ENCODE measurements around the gene CLSTN2. TPM values are rescaled to one million over a fixed set of nuclear protein-coding genes. Genes with fewer than 3 reads are reported as not detected.

The CLSTN2 gene
- total RNA-seq, 2 donors from 2014 or later = 22.2 to 28.0 TPM

DNA sequence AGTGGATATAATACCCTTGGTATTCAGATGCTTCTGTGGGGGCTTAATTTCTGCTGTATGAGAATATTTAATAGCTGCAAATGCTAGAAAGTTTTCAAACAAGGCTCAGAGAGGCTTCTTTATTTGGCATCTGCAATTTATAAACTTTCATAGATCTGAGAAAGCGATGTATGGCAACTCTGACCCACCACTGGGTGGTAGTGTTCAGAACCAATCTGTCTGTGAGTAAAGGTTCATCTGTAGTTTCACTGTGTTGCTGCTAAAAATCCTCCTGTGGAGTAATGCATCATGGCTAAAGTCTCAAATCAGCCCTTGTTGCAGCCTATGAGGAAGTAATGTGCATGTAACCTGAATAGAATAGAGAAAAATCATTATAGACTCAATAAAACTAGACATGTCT, 47.4 kb downstream of the CLSTN2 start:
- DNase-seq (ENCODE audit: low spot score) = no peak
- intact Hi-C loops (cut with DNase I) = no loop called here

DNA sequence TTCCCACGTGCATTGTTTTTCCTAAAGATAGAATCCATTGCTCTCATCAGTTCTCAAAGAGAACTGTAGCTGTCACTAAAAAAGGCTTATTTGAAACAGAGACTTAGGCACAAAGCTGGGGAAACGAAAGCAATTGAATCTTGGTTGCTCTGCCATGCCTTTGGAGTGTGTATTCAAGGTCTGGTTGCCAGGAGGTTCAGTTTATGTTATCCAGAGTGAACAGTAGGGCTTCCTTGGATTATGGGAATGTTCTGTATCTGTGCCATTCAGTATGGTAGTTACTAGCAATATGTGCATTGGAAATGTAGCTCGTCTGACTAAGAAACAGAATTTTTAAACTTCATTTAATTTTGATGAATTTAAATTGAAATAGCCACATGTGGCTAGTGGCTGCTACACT, 50.6 kb downstream of the CLSTN2 start:
- intact Hi-C loops (cut with DNase I) = no loop called here
- DNase-seq (ENCODE audit: low spot score) = no peak

DNA sequence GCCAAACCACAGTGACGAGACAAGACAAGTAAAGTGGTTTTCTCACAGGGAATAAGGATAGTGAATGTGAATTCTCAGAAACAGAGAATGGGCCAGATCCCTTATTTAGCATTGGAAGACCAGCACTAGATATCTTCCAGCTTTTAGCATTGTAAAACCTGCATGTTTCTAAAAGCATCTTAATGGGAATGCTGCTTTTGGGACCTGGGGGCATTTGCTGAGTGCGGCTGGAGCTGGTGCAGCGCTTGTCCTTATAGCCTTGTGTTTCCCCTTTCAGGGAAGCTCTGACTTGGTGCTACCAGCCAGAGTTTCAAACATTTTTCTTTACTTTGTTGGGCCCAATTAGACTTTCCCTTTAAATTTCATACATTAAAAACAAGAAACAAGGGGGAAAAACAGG, 52.9 kb downstream of the CLSTN2 start:
- DNase-seq (ENCODE audit: low spot score) = no peak
- intact Hi-C loops (cut with DNase I) = loop anchor here in 1 of 2 donors (1.0 kb wide), 1 partner anchor 22 kb away; no protein-coding TSS in a partner anchor

- DNase-seq (ENCODE audit: low spot score) = no peak
- intact Hi-C loops (cut with DNase I) = no loop called here
These were observed 53.6 kb downstream of the CLSTN2 start for GRCh38 chr3:139988472-139989156.

DNA sequence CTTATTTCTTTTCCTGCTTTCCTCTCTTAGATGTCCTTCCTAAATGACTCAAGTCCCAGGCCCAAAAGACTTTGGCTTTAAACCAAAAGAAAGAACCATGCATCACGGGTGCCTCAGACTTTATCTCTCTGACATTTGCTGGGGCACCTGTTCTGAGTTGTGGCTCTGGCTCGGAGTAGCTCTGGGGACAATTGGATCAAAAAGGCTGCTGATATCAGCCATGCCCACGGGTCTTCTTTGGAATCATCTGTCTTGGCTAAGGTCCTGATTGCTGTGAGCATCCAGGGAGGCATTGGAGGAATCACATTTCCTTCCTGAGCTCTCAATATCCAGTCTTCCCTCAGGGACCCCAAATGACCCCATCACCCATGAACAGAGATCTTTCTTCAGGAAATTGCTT, 59.9 kb downstream of the CLSTN2 start:
- DNase-seq (ENCODE audit: low spot score) = no peak
- intact Hi-C loops (cut with DNase I) = no loop called here

GRCh38 chr3:140004271-140004670, 69.3 kb downstream of the CLSTN2 start:
- no peak for DNase-seq (ENCODE audit: low spot score)
- intact Hi-C loops (cut with DNase I) = no loop called here

GRCh38 chr3:140006331-140006730, 71.3 kb downstream of the CLSTN2 start:
- intact Hi-C loops (cut with DNase I) = no loop called here
- DNase-seq (ENCODE audit: low spot score) = no peak

- no peak for DNase-seq (ENCODE audit: low spot score)
- intact Hi-C loops (cut with DNase I) = no loop called here
These were observed 72.1 kb downstream of the CLSTN2 start for GRCh38 chr3:140007081-140007480.

DNA sequence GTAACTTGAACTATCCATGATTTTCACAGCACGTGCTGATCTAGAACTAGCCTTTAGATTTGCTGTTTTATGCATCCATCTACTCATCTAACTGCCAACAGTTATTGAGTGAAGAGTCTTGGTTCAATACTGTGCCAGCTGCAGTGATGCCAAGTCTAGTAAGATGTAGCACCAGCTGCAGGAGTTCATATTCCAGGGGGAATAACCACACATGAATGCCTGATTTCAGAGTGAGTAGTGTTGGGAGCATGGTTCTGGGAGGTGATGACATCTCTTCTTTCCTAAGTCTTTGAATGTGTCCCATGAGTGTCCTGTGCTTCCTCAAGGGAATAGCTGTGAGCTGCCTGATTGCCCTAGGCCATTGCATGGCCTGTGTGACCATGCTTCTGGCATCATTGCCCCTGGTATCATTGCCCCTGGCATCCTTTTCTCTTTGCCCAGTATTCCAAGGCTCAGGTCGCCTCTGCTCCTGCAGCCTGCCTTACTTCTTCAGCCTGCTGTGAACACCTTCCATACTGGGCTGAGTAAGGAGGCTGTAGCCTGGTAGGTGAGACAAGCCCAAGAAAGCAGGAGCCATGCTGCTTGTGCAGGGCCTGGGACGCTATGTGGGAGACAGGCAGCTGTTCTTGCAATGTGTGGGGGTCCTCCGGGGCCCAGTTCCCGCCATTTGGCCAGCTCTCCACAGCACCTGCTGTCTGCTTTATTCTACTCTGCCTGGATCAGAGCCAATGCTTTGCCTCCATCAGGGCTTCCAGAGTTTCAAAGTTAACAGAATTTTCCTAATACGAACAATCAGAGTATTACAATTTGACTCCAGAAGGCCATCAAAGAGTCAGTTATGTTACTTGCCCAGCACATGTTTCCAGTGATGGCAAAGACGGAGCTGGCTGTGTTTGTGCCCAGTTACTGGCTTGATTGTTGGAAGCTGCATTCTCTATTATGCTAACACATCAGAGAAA, 73.2 kb downstream of the CLSTN2 start:
- DNase-seq (ENCODE audit: low spot score) = no peak
- intact Hi-C loops (cut with DNase I) = no loop called here

DNA sequence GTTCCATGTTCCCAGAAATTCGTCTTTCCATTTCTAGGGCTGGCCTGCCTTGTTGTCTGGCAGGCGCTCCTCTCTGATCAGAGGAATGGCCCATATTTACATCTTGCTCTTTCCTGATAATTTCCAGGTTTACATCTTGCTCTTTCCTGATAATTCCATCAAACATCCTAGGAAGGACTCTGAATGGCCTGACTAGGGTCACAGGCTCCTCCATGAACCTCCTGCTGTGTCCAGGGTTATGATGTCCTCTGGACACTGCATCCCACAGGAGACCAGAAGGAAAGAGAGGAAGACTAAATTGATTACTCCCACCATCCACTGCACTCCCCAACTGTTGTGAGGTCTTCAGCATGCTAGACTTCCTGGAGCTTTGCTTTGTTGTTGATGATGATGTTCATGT, 75.4 kb downstream of the CLSTN2 start:
- intact Hi-C loops (cut with DNase I) = loop anchor here in 1 of 2 donors (1.0 kb wide), 1 partner anchor 23 kb away; no protein-coding TSS in a partner anchor
- no peak for DNase-seq (ENCODE audit: low spot score)

DNA sequence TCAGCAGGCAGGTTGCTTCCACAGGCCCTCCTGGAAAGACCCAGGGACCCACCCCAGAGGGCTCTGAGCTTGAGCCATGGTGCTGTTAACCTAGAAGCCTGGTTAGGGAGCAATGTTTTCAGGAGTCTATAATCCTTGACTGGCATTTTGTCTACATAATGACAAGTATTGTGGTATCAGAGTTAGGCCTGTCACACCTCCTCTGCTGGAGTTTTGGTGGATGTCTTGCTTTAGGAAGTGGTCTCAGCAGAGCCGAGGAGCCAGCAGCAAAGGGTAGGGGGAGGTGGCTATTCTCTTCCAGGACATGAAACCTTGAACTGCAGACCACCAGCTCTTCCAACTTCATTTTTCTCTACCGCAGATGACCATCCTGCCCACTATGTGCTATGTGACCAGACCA, 76.1 kb downstream of the CLSTN2 start:
- DNase-seq (ENCODE audit: low spot score) = no peak
- intact Hi-C loops (cut with DNase I) = no loop called here

DNA sequence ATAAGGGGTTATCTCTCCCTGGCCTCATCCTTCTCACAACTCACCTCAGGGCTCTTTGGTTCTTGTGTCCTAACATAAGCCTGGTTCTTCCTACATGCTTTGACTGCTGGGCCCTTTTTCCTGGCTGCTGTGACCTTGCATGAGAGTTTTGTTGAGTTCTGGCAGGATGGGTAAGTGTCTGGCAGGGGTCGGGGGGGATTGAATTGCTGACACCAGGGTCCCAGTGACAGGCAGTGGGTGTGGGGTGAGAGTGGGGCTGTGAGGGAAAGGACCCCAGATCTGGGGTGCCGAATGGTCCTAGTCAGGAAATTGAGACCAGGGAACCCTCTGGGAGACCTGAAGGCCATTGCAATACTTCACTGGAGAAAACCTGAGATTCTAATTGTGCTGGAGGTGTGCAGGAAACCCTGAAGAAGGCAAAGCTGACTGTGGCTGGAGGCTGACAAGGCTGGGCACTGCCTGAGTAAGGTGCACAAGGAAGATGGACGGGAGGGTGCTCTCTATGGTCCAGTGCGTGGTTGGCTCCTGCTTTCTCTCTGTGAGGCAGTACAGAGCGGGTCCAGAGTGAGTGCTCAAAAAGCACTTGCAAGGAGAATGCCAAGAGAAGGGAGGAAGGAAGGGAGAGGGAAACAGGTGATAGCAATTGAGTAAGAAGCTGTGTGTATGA, 76.8 kb downstream of the CLSTN2 start:
- intact Hi-C loops (cut with DNase I) = no loop called here
- no peak for DNase-seq (ENCODE audit: low spot score)

DNA sequence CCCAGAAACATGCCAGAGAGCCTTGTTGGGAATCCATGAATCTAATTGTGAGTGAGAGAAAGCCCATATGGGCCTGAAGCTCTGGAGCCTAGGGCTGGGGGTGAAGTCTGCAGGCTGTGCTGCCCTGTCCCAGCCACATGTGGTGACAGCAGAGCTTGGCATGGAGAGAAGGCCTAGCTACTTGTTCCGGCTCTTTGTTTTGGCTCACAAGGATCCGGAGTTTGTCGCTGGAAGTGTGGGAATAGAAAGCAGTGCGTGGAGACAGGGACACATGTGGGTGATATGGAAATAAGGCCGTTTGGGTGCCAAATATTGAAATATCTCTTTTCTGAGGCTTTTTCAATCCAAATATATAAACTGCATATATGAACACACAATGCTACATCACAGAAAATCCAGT, 78.2 kb downstream of the CLSTN2 start:
- intact Hi-C loops (cut with DNase I) = no loop called here
- no peak for DNase-seq (ENCODE audit: low spot score)

DNA sequence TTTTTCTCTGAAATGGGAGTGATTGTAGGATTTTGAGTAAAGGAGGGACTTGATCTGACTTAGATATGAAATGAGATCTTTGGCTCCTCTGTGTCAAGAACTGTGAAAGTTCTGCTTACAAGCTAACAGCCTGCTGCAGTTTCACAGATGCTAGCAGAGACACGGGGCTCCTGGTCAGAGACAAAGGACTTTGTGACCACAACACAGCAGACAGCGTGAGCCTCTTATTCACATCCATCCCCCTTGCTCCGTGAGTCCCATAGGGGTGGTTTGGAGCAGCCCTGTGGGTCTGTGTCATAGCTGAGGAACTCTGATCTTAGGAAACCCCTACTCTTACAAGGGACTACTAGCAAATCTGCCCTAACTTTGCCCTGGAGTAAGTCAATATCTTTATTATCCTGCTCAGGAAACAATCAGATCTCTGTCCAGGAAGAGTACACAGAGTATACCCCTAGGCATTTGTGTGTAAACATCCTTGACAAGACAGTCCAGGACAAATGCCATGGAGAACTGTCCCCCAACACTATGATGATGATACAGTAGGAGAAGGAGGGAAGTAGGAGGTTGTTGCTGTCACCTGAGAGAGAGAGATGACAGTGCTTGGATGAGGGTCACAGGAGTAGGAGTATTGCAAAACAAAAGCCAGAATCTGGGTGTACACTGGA, 80.0 kb downstream of the CLSTN2 start:
- no peak for DNase-seq (ENCODE audit: low spot score)
- intact Hi-C loops (cut with DNase I) = no loop called here

DNA sequence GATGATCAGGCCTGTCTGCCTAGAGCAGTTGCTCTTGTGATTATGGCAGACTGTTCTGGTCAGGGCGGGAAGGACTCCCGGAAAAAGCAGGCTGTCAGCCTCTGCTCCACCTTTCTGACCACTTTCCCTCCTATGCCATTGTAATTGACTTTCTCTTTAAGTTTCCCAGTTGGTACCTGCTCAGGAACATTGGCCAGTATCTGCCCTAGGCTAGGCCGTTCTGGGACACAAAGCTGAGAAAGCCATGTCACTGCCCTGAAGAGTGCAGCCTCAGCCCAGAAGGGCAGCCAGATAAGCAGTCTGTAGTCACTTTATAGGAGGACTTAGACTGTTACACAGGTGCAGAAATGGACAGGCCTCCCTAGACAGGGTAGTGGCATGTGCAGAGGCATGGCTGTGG, 80.8 kb downstream of the CLSTN2 start:
- no peak for DNase-seq (ENCODE audit: low spot score)

DNA sequence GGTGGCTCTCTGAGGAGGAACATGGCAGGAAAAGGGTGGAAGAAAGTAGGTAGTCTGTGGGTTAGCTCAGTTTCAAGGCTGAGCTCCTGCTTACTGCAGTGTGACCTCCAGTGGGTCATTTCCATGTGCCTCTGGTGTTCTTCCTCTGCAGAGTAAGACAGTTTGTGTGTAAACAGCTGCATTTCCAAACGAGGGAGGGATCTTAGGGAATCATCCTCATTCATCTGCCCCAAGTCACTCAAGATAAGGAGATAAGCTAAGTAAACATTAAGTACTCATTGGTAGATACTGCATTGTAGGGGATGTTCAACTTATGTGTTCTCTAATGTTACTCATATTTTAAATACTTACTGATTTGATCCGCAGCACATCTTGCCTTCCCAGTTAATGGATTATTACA, 83.6 kb downstream of the CLSTN2 start:
- DNase-seq (ENCODE audit: low spot score) = no peak
- intact Hi-C loops (cut with DNase I) = no loop called here

More for the DNA sequence above, 80.8 kb downstream of the CLSTN2 start:
- intact Hi-C loops (cut with DNase I) = no loop called here

DNA sequence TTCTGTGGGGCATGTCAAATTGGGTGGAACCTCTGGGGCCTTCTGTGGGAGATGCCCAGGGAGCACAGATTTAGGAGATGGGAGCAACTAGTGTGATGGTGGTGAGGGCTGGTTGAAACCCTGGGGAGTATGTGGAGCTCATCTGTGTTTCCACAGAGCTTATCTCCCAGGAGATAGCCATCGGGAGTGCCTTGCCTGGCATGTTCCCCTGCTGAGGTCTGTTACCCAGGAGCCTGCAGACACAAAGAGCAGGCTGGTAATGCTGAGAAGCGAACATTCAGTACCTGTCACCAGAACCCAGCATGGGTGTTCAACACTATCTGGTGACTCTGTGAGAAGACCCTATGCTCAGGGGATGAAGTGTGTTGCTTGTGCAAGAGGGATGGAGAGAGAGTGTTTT, 85.0 kb downstream of the CLSTN2 start:
- DNase-seq (ENCODE audit: low spot score) = no peak

DNA sequence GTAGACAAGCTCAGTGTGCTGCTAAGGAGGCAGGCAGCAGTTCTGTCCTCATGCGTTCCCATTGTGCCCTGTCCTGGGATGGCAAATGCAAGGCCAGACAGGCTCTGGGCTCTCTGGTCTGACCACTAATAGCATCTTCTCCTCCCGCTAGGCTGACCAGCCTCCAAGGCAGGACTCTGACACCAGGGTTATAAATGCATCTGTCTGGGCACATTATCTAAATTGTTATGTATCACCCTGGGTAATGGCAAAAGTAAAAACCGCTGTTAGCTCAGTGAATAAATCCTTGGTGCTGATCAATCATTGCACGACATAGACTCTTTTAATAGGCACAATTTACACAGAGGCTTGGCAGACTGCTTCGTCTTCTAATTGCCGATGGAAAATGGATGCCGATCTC, 85.6 kb downstream of the CLSTN2 start:
- no peak for DNase-seq (ENCODE audit: low spot score)
- intact Hi-C loops (cut with DNase I) = no loop called here

More for the DNA sequence above, 85.0 kb downstream of the CLSTN2 start:
- intact Hi-C loops (cut with DNase I) = no loop called here

GRCh38 chr3:140021269-140021668, 86.3 kb downstream of the CLSTN2 start:
- intact Hi-C loops (cut with DNase I) = no loop called here
- DNase-seq (ENCODE audit: low spot score) = no peak

Data from posterior vena cava (tissue), 2 donors.